GM12878 (cell line): ENCODE data around the gene PRSS2. TPM values are rescaled to one million over a fixed set of nuclear protein-coding genes. Genes with fewer than 3 reads are reported as not detected.

ENCODE experiments used
- ATAC-seq: fragments of 200-7000 bp; cut with Tn5 transposase; 3 replicates; pipeline ENCODE4 v1.9.1; 2020; ENCODE audit warnings: mild to moderate bottlenecking, moderate library complexity
- BruUV-seq: library from RNA; stranded (reverse); fragments of 400-500 nt; replicated peaks from 2 replicates; lab custom pipeline; 2021; lab: Mats Ljungman, UMichigan
- CTCF ChIA-PET: fragments of 300-600 bp; sonication (Branson Sonifier 250); formaldehyde crosslinking; extraction: SDS; loops from one replicate; lab custom pipeline; 2021; ENCODE audit warnings: inconsistent platforms; lab: Yijun Ruan, JAX
- POLR2A ChIA-PET: fragments of 350-600 bp; formaldehyde crosslinking; extraction: SDS; loops from one replicate; lab custom pipeline; 2021; ENCODE audit warnings: inconsistent platforms; lab: Charles Lee
- RAD21 ChIA-PET: fragments of 300-600 bp; sonication (Branson Sonifier 250); formaldehyde crosslinking; loops from one replicate; lab custom pipeline; 2023; ENCODE audit warnings: antibody characterized with exemption; ENCODE audit not compliant: unreplicated experiment; lab: Charles Lee
- SMC1A ChIA-PET: fragments of 300-600 bp; sonication (Branson Sonifier 250); formaldehyde crosslinking; loops from one replicate; lab custom pipeline; 2023; ENCODE audit not compliant: unreplicated experiment, uncharacterized antibody; lab: Charles Lee
- DNase-seq: peaks from one replicate; pipeline ENCODE4 v3.0.0-alpha.2; 2011; ENCODE audit warnings: low read depth, low spot score
- FAIRE-seq: peaks from 3 replicates; lab custom pipeline; 2011; peaks lifted over from hg19 to GRCh38; lab: Jason Lieb, UNC
- H2AFZ ChIP-seq: 2 replicates; pipeline ENCODE4 v1.6.0; 2011; ENCODE audit warnings: low read depth, low read length, control low read depth; ENCODE audit not compliant: control insufficient read depth
- H3K27ac ChIP-seq: 2 replicates; pipeline ENCODE4 v1.5.1; 2011; ENCODE audit warnings: control low read depth; ENCODE audit not compliant: control insufficient read depth, insufficient read depth
- H3K27me3 ChIP-seq, 2 experiments: replicated peaks in 1 of 2; 2 replicates each; pipeline versions ENCODE4 v1.6.0 to v1.6.1; 2011; ENCODE audit warnings: low read length in 1 of 2; ENCODE audit not compliant: control insufficient read depth in 2 of 2, insufficient read depth in 2 of 2
- H3K36me3 ChIP-seq, 2 experiments: 2 replicates each; pipeline ENCODE4 v1.5.1; 2011; ENCODE audit warnings: low read length in 1 of 2; ENCODE audit not compliant: control insufficient read depth in 2 of 2, insufficient read depth in 2 of 2
- H3K4me1 ChIP-seq: 2 replicates; pipeline ENCODE4 v1.6.1; 2011; ENCODE audit warnings: mild to moderate bottlenecking, low read length, moderate library complexity, mixed read lengths; ENCODE audit not compliant: control insufficient read depth, insufficient read depth
- H3K4me2 ChIP-seq: 2 replicates; pipeline ENCODE4 v1.6.0; 2011; ENCODE audit warnings: control low read depth; ENCODE audit not compliant: control insufficient read depth, insufficient read depth
- H3K4me3 ChIP-seq: fragments of 200-600 bp; sonication (generic); 2 replicates; pipeline ENCODE4 v1.5.1; 2016
- H3K79me2 ChIP-seq: 2 replicates; pipeline ENCODE4 v1.6.0; 2011; ENCODE audit warnings: low read length; ENCODE audit not compliant: control insufficient read depth, insufficient read depth
- H3K9ac ChIP-seq: 2 replicates; pipeline ENCODE4 v1.8.0; 2011; ENCODE audit warnings: low read length, control low read depth, mixed read lengths; ENCODE audit not compliant: control insufficient read depth, insufficient read depth
- H3K9me3 ChIP-seq: replicated peaks from 3 replicates; pipeline ENCODE4 v1.5.1; 2011; ENCODE audit warnings: mild to moderate bottlenecking, low read length; ENCODE audit not compliant: control insufficient read depth, insufficient read depth
- H4K20me1 ChIP-seq: 2 replicates; pipeline ENCODE4 v1.6.0; 2011; ENCODE audit not compliant: control insufficient read depth, insufficient read depth
- BHLHE40 ChIP-seq, 2 experiments: fragments of 450-650 bp in 1 of 2; IDR thresholded peaks; 2 replicates each; pipeline ENCODE4 v1.6.1; 2011 to 2017; ENCODE audit warnings: low read depth in 2 of 2, borderline replicate concordance in 1 of 2, improper control_type of control experiment in 1 of 2, low read length in 1 of 2, mild to moderate bottlenecking in 1 of 2
- EED ChIP-seq: sonication (generic); IDR thresholded peaks from 2 replicates; pipeline ENCODE4 v1.6.1; 2016; ENCODE audit warnings: antibody characterized with exemption, low read depth
- HCFC1 ChIP-seq: fragments of 150-350 bp; IDR thresholded peaks from 2 replicates; pipeline ENCODE4 v1.6.1; 2014; ENCODE audit warnings: low read length
- MTA3 ChIP-seq: IDR thresholded peaks from 2 replicates; pipeline ENCODE4 v1.6.1; 2012; ENCODE audit warnings: low read length, inconsistent platforms, borderline replicate concordance
- PML ChIP-seq: IDR thresholded peaks from 2 replicates; pipeline ENCODE4 v1.6.1; 2012; ENCODE audit warnings: low read length, inconsistent platforms
- REST ChIP-seq: IDR thresholded peaks from 2 replicates; pipeline ENCODE4 v1.6.1; 2012; ENCODE audit warnings: mild to moderate bottlenecking, low read depth, low read length
- SMAD1 ChIP-seq: fragments of 450-650 bp; IDR thresholded peaks from 2 replicates; pipeline ENCODE4 v1.6.1; 2018; ENCODE audit warnings: mild to moderate bottlenecking, low read depth; ENCODE audit not compliant: partially characterized antibody
- STAT3 ChIP-seq: IDR thresholded peaks from 2 replicates; pipeline ENCODE4 v1.6.1; 2011; ENCODE audit warnings: low read depth, low read length, improper control_type of control experiment
- ZNF274 ChIP-seq: IDR thresholded peaks from one replicate; pipeline ENCODE4 v1.8.0; 2011; ENCODE audit not compliant: insufficient read length, insufficient read depth
- ZNF592 ChIP-seq: fragments of 450-650 bp; IDR thresholded peaks from 2 replicates; pipeline ENCODE4 v1.6.1; 2017; ENCODE audit warnings: mild to moderate bottlenecking, moderate library complexity
- WGBS: methylation state at CpG from one replicate; pipeline ENCODE4 v1.1.6; 2016; ENCODE audit warnings: low lambda C conversion rate; ENCODE audit not compliant: insufficient replicate concordance, insufficient coverage; ENCODE audit errors: missing lambda C conversion rate; 5-methylcytosine and 5-hydroxymethylcytosine counted together
- in situ Hi-C: fragments of 300-500 bp; cut with MboI; formaldehyde crosslinking; loops from 9 replicates; pipeline ENCODE4 v1.14.3; 2018; ENCODE audit warnings: mixed read lengths
- intact Hi-C: fragments of 100-400 bp; cut with micrococcal nuclease; formaldehyde crosslinking; loops from one replicate; pipeline ENCODE4 v1.14.2; 2022; ENCODE audit not compliant: unreplicated experiment
- polyA plus RNA-seq, 11 experiments: library from polyadenylated mRNA; depleted of rRNA in 4 of 11; unstranded in 6 of 11; stranded (reverse) in 5 of 11; fragments of >200 nt; fragmentation: Nextera tagmentation in 4 of 11; fragmentation: Illumina TruSeq in 1 of 11; extraction: Ambion mirVana in 4 of 11; extraction: Trizol in 1 of 11; gene quantifications; 1 replicate in 1 of 11; 2 replicates in 10 of 11; pipeline versions ENCODE4 v1.2.1 to v1.2.3, GENCODE V29; 2011 to 2016; ENCODE audit warnings: inconsistent platforms in 2 of 11, missing spikeins in 2 of 11, low read depth in 1 of 11
- total RNA-seq, 4 experiments: library from RNA; depleted of rRNA in 3 of 4; stranded (reverse); fragments of >200 nt in 3 of 4; fragmentation: Illumina TruSeq in 1 of 4; extraction: Trizol in 1 of 4; gene quantifications; 2 replicates each; pipeline versions ENCODE4 v1.2.1 to v1.2.3, GENCODE V29; 2013 to 2021
- TF ChIP-seq, protein P1 (sequence below): IDR thresholded peaks from 2 replicates; pipeline ENCODE4 v1.6.1; 2011; ENCODE audit warnings: low read depth, mild to moderate bottlenecking, low read length, moderate library complexity, borderline replicate concordance; ENCODE audit errors: extremely low read depth
- TF ChIP-seq, protein P2 (sequence below): IDR thresholded peaks from 2 replicates; pipeline ENCODE4 v1.6.1; 2011; ENCODE audit warnings: borderline replicate concordance, low read depth, mild to moderate bottlenecking, moderate library complexity, low read length; ENCODE audit not compliant: insufficient read depth, poor library complexity, severe bottlenecking
- TF ChIP-seq, protein P3 (sequence below): fragments of 450-650 bp; IDR thresholded peaks from 2 replicates; pipeline ENCODE4 v1.6.1; 2016; ENCODE audit warnings: mild to moderate bottlenecking

PRSS2 gene
- total and polyA plus RNA-seq, 10 of the 15 experiments (the other 5 are each of a cell fraction or from before 2014, with no cell fraction given): 0.21 to 28.8 (median 0.41) TPM; not detected in 7

DNA sequence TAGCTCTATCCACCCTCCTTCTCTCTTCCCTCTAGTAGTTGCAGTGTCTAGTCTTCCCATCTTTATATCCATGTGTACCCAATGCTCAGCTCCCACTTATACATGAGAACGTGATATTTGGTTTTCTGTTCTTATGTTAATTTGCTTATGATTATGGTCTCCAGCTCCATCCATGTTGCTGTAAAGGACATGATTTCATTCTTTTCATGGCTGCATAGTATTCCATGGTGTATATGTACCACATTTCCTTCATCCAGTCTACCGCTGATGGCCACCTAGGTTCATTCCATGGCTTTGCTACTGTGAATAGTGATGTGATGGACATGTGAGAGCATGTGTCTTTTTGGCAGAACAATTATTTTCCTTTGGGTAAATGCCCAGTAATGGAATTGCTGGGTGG, 6.5 kb downstream of the PRSS2 start:
- intact Hi-C loops (no loop called here), in situ Hi-C loops (no loop called here)
- H3K36me3 ChIP-seq: no peaks in the 10 kb centered on the region
- H3K4me3 ChIP-seq: no peak overlapping the region
- no peaks in the 10 kb centered on the region for H3K27me3 ChIP-seq
- H3K4me1 ChIP-seq: peaks cover under 1% of the 10 kb centered on the region; the same call in 1 of the 2 replicates
- ChIA-PET POLR2A (no interaction called here), CTCF (interaction anchor here (1.2 to 24.4 kb wide), 3 partner anchors 28 to 243 kb away, joined by 3 to 1055 read pairs (median 286); no protein-coding TSS in a partner anchor), RAD21 (interaction anchor here (1.3 to 2.1 kb wide), 2 partner anchors 31 to 34 kb away, joined by 3 to 9 read pairs; no protein-coding TSS in a partner anchor), SMC1A (interaction anchor here (0.6 to 24.6 kb wide), 3 partner anchors 32 to 693 kb away, joined by 3 to 786 read pairs (median 3); no protein-coding TSS in a partner anchor)
- H2AFZ ChIP-seq: no peak overlapping the region
- H3K9me3 ChIP-seq: no peaks in the 10 kb centered on the region; the same call in 2 of the 3 replicates
- DNase-seq (no peak), ATAC-seq (no peak), FAIRE-seq (no peak)
- no TSS peak for BruUV-seq
- no peaks in the 10 kb centered on the region for H3K79me2 ChIP-seq
- 63% methylated on average over 2 of the region's 2 CpGs for WGBS
- no peak overlapping the region for H3K9ac ChIP-seq
- no peaks in the 10 kb centered on the region for H4K20me1 ChIP-seq
- H3K4me2 ChIP-seq: no peak overlapping the region
- H3K27ac ChIP-seq: no peak overlapping the region
- TF ChIP-seq MTA3 (no peak), ZNF274 (no peak), ZNF592 (no peak), SMAD1 (no peak), HCFC1 (no peak), REST (no peak), STAT3 (no peak), PML (no peak), EED (no peak), BHLHE40 (IDR thresholded peaks at IDR 0.05; ENCODE audit: borderline replicate concordance in 1 of 2, low read depth in 2 of 2, low read length in 1 of 2) (no peak)
- TF ChIP-seq, protein P1, sequence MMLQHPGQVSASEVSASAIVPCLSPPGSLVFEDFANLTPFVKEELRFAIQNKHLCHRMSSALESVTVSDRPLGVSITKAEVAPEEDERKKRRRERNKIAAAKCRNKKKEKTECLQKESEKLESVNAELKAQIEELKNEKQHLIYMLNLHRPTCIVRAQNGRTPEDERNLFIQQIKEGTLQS: no peak
- TF ChIP-seq, protein P2, sequence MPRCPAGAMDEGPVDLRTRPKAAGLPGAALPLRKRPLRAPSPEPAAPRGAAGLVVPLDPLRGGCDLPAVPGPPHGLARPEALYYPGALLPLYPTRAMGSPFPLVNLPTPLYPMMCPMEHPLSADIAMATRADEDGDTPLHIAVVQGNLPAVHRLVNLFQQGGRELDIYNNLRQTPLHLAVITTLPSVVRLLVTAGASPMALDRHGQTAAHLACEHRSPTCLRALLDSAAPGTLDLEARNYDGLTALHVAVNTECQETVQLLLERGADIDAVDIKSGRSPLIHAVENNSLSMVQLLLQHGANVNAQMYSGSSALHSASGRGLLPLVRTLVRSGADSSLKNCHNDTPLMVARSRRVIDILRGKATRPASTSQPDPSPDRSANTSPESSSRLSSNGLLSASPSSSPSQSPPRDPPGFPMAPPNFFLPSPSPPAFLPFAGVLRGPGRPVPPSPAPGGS: no peak
- TF ChIP-seq, protein P3, sequence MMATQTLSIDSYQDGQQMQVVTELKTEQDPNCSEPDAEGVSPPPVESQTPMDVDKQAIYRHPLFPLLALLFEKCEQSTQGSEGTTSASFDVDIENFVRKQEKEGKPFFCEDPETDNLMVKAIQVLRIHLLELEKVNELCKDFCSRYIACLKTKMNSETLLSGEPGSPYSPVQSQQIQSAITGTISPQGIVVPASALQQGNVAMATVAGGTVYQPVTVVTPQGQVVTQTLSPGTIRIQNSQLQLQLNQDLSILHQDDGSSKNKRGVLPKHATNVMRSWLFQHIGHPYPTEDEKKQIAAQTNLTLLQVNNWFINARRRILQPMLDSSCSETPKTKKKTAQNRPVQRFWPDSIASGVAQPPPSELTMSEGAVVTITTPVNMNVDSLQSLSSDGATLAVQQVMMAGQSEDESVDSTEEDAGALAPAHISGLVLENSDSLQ: no peak
